B cell (primary cell): Measurements from ENCODE around the gene ZBTB16.

Experiments
- EZH2 ChIP-seq: IDR thresholded peaks from 2 replicates; pipeline ENCODE4 v1.6.1; 2012; ENCODE audit warnings: borderline replicate concordance, low read depth, mild to moderate bottlenecking, moderate library complexity, low read length; ENCODE audit not compliant: insufficient read depth, poor library complexity, severe bottlenecking
- TF ChIP-seq, protein P1 (sequence below): fragments of 200-600 bp; IDR thresholded peaks from one replicate; pipeline ENCODE4 v1.8.0; 2022; ENCODE audit warnings: antibody characterized with exemption, mild to moderate bottlenecking

DNA sequence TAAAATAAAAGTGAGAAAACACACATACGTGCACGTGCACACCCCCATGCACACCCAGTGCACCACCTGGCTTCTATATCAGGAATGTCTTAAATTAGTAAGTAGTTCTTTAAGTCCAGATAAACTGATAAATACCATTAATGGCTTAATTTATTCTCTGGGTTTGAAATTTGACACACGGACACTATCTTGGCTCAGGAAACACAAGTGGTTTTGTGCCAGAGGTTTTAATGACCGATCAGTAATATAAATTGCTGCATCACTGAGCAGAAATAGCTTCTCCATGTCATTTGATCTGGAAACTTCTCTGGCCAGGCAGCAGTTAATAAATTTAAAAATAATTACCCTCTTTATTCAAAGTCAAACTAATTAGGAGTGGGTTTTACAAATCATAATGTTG is 135.2 kb downstream of the ZBTB16 start:
- TF ChIP-seq, protein P1, sequence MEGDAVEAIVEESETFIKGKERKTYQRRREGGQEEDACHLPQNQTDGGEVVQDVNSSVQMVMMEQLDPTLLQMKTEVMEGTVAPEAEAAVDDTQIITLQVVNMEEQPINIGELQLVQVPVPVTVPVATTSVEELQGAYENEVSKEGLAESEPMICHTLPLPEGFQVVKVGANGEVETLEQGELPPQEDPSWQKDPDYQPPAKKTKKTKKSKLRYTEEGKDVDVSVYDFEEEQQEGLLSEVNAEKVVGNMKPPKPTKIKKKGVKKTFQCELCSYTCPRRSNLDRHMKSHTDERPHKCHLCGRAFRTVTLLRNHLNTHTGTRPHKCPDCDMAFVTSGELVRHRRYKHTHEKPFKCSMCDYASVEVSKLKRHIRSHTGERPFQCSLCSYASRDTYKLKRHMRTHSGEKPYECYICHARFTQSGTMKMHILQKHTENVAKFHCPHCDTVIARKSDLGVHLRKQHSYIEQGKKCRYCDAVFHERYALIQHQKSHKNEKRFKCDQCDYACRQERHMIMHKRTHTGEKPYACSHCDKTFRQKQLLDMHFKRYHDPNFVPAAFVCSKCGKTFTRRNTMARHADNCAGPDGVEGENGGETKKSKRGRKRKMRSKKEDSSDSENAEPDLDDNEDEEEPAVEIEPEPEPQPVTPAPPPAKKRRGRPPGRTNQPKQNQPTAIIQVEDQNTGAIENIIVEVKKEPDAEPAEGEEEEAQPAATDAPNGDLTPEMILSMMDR = no peak
- TF ChIP-seq EZH2 = no peak
